HUES48 (cell line): ENCODE results near the gene FBN1.

Source experiments
- H3K27ac ChIP-seq: one replicate; pipeline ENCODE4 v1.7.0; 2013; ENCODE audit warnings: low read depth, low read length, inconsistent platforms
- H3K27me3 ChIP-seq: 2 replicates; pipeline ENCODE4 v1.6.1; 2013; ENCODE audit warnings: mild to moderate bottlenecking, low read length; ENCODE audit not compliant: control insufficient read depth, insufficient read depth
- H3K36me3 ChIP-seq: 2 replicates; pipeline ENCODE4 v1.6.1; 2013; ENCODE audit warnings: low read length; ENCODE audit not compliant: control insufficient read depth, insufficient read depth
- H3K4me1 ChIP-seq: 2 replicates; pipeline ENCODE4 v1.6.1; 2013; ENCODE audit warnings: mild to moderate bottlenecking, low read length; ENCODE audit not compliant: control insufficient read depth, insufficient read depth
- H3K4me3 ChIP-seq: 2 replicates; pipeline ENCODE4 v1.5.1; 2013; ENCODE audit warnings: mild to moderate bottlenecking, low read depth, low read length
- H3K9ac ChIP-seq: 2 replicates; pipeline ENCODE4 v1.6.1; 2013; ENCODE audit warnings: mild to moderate bottlenecking, low read depth, low read length, moderate library complexity
- H3K9me3 ChIP-seq: 2 replicates; pipeline ENCODE4 v1.6.1; 2013; ENCODE audit warnings: low read length; ENCODE audit not compliant: control insufficient read depth, insufficient read depth

The FBN1 gene

GRCh38 chr15:48388016-48388851, 257.3 kb downstream of the FBN1 start:
- peaks cover 4% of the 10 kb centered on the region; the same call in 1 of the 2 replicates for H3K4me1 ChIP-seq
- H3K9me3 ChIP-seq = no peaks in the 10 kb centered on the region
- no peak overlapping the region for H3K9ac ChIP-seq
- no peak overlapping the region for H3K27ac ChIP-seq
- no peaks in the 10 kb centered on the region for H3K36me3 ChIP-seq
- H3K4me3 ChIP-seq = no peak overlapping the region
- no peaks in the 10 kb centered on the region for H3K27me3 ChIP-seq

GRCh38 chr15:48385031-48385830, 260.3 kb downstream of the FBN1 start:
- Histone ChIP-seq H3K4me3 (no peak overlapping the region), H3K4me1 (peaks cover 4% of the 10 kb centered on the region; the same call in 1 of the 2 replicates), H3K36me3 (no peaks in the 10 kb centered on the region), H3K27me3 (no peaks in the 10 kb centered on the region), H3K9ac (no peak overlapping the region), H3K27ac (no peak overlapping the region), H3K9me3 (no peaks in the 10 kb centered on the region)

GRCh38 chr15:48384616-48385015, 260.9 kb downstream of the FBN1 start:
- Histone ChIP-seq H3K27ac (no peak overlapping the region), H3K4me3 (no peak overlapping the region), H3K9ac (no peak overlapping the region), H3K4me1 (peaks cover under 1% of the 10 kb centered on the region; the same call in 1 of the 2 replicates), H3K36me3 (no peaks in the 10 kb centered on the region), H3K9me3 (no peaks in the 10 kb centered on the region), H3K27me3 (no peaks in the 10 kb centered on the region)

- no peak overlapping the region for H3K27ac ChIP-seq
- no peaks in the 10 kb centered on the region for H3K27me3 ChIP-seq
- no peak overlapping the region for H3K9ac ChIP-seq
- H3K36me3 ChIP-seq = no peaks in the 10 kb centered on the region
- no peaks in the 10 kb centered on the region for H3K4me1 ChIP-seq
- no peaks in the 10 kb centered on the region for H3K9me3 ChIP-seq
- H3K4me3 ChIP-seq = no peak overlapping the region
Observed at GRCh38 chr15:48383031-48383430, 262.5 kb downstream of the FBN1 start.

- Histone ChIP-seq H3K27ac (no peak overlapping the region), H3K4me3 (no peak overlapping the region), H3K27me3 (no peaks in the 10 kb centered on the region), H3K36me3 (no peaks in the 10 kb centered on the region), H3K4me1 (no peaks in the 10 kb centered on the region), H3K9ac (no peak overlapping the region), H3K9me3 (no peaks in the 10 kb centered on the region)
Observed at GRCh38 chr15:48381861-48382260, 263.6 kb downstream of the FBN1 start.

GRCh38 chr15:48380198-48380597, 265.3 kb downstream of the FBN1 start:
- Histone ChIP-seq H3K4me1 (no peaks in the 10 kb centered on the region), H3K27me3 (no peaks in the 10 kb centered on the region), H3K9ac (no peak overlapping the region), H3K36me3 (no peaks in the 10 kb centered on the region), H3K9me3 (no peaks in the 10 kb centered on the region), H3K4me3 (no peak overlapping the region), H3K27ac (no peak overlapping the region)

GRCh38 chr15:48375767-48376166, 269.7 kb downstream of the FBN1 start:
- Histone ChIP-seq H3K36me3 (no peaks in the 10 kb centered on the region), H3K9ac (no peak overlapping the region), H3K27ac (no peak overlapping the region), H3K4me1 (no peaks in the 10 kb centered on the region), H3K9me3 (no peaks in the 10 kb centered on the region), H3K27me3 (no peaks in the 10 kb centered on the region), H3K4me3 (no peak overlapping the region)

- Histone ChIP-seq H3K27me3 (no peaks in the 10 kb centered on the region), H3K9me3 (no peaks in the 10 kb centered on the region), H3K4me1 (no peaks in the 10 kb centered on the region), H3K9ac (no peak overlapping the region), H3K27ac (no peak overlapping the region), H3K4me3 (no peak overlapping the region), H3K36me3 (no peaks in the 10 kb centered on the region)
Observed at GRCh38 chr15:48374472-48374871, 271.0 kb downstream of the FBN1 start.

- no peaks in the 10 kb centered on the region for H3K9me3 ChIP-seq
- H3K27ac ChIP-seq = no peak overlapping the region
- no peak overlapping the region for H3K9ac ChIP-seq
- H3K27me3 ChIP-seq = no peaks in the 10 kb centered on the region
- no peak overlapping the region for H3K4me3 ChIP-seq
- H3K36me3 ChIP-seq = no peaks in the 10 kb centered on the region
- no peaks in the 10 kb centered on the region for H3K4me1 ChIP-seq
Observed at GRCh38 chr15:48373821-48374451, 271.6 kb downstream of the FBN1 start.

- Histone ChIP-seq H3K4me1 (no peaks in the 10 kb centered on the region), H3K36me3 (no peaks in the 10 kb centered on the region), H3K9ac (no peak overlapping the region), H3K27me3 (no peaks in the 10 kb centered on the region), H3K4me3 (no peak overlapping the region), H3K9me3 (no peaks in the 10 kb centered on the region), H3K27ac (no peak overlapping the region)
Observed at GRCh38 chr15:48371961-48372360, 273.5 kb downstream of the FBN1 start.

GRCh38 chr15:48371550-48371949, 274.0 kb downstream of the FBN1 start:
- no peak overlapping the region for H3K9ac ChIP-seq
- H3K36me3 ChIP-seq = no peaks in the 10 kb centered on the region
- H3K4me1 ChIP-seq = no peaks in the 10 kb centered on the region
- H3K9me3 ChIP-seq = no peaks in the 10 kb centered on the region
- no peak overlapping the region for H3K27ac ChIP-seq
- no peaks in the 10 kb centered on the region for H3K27me3 ChIP-seq
- no peak overlapping the region for H3K4me3 ChIP-seq
